Central memory CD8-positive, alpha-beta T cell (primary cell): ENCODE data around the gene DDX46.

Experiments used
- ATAC-seq: fragments of 150-1000 bp; cut with Tn5 transposase; replicated peaks from 2 replicates; pipeline ENCODE4 v1.10.0; 2022; ENCODE audit warnings: mild to moderate bottlenecking, moderate FRiP score, moderate number of reproducible peaks; ENCODE audit not compliant: poor library complexity, severe bottlenecking; ENCODE audit errors: extremely low read depth
- DNase-seq, 2 donors: peaks; one replicate each; pipeline ENCODE4 v3.0.0; 2021; ENCODE audit warnings: low spot score in 2 of 2
- H3K27ac Mint-ChIP-seq: one replicate; pipeline ENCODE4 v1.8.0; 2022; ENCODE audit warnings: low read depth, mild to moderate bottlenecking, moderate library complexity, mixed read lengths
- H3K27me3 Mint-ChIP-seq: one replicate; pipeline ENCODE4 v1.8.0; 2022; ENCODE audit warnings: mixed read lengths
- H3K36me3 Mint-ChIP-seq: one replicate; pipeline ENCODE4 v1.8.0; 2022; ENCODE audit warnings: mild to moderate bottlenecking, moderate library complexity, mixed read lengths; ENCODE audit not compliant: insufficient read depth
- H3K4me1 Mint-ChIP-seq: one replicate; pipeline ENCODE4 v1.8.0; 2022; ENCODE audit warnings: mixed read lengths
- H3K4me3 Mint-ChIP-seq: one replicate; pipeline ENCODE4 v1.8.0; 2022; ENCODE audit warnings: mild to moderate bottlenecking, moderate library complexity, mixed read lengths
- H3K9me3 Mint-ChIP-seq: one replicate; pipeline ENCODE4 v1.8.0; 2022; ENCODE audit warnings: mixed read lengths

DDX46 gene

DNA sequence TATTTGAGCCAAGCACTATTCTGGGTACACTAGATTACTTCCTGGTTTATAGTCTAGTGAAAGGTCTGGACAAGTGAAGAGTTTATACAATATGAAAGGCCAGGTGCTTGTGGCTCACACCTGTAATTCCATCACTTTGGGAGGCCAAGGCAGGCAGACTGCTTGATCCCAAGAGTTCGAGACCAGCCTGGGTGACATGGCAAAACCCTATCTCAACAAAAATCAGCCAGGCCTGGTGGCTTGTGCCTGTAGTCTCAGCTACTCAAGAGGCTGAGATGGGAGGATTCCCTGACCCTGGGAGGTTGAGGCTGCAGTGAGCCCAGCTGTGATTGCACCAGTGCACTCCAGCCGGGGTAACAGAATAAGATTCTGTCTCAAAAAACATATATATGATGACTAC, 106.1 kb downstream of the DDX46 start:
- DNase-seq, result no peak
- peaks cover 9% of the 10 kb centered on the region for H3K36me3 Mint-ChIP-seq
- H3K9me3 Mint-ChIP-seq, result no peaks in the 10 kb centered on the region
- ATAC-seq, result no peak
- H3K27me3 Mint-ChIP-seq, result no peaks in the 10 kb centered on the region
- no peak overlapping the region for H3K27ac Mint-ChIP-seq
- H3K4me3 Mint-ChIP-seq, result no peak overlapping the region
- H3K4me1 Mint-ChIP-seq, result no peaks in the 10 kb centered on the region

DNA sequence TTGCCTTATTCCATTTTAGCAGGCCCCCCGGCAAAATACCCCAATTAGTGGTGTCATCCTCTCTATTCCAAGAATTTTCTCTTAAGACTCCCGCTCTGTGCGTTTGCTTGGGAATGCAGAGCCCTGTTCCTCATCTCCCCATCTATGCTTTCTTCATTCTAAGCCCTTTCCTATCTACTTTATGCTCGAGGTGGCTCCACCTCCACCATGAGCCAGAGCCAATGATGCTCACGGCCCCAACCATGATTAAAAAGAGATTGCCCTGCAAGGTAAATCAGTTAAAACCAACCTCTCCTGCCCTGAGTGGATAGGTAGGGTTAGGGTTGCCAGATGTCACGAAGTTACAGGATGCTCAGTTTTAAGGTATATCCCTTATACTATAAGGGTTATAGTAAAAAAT, 114.9 kb downstream of the DDX46 start:
- peaks cover 11% of the 10 kb centered on the region for H3K36me3 Mint-ChIP-seq
- peak overlapping the region; percentile 98 for H3K4me3 Mint-ChIP-seq
- H3K27me3 Mint-ChIP-seq, result no peaks in the 10 kb centered on the region
- ATAC-seq, result no peak
- peaks cover 35% of the 10 kb centered on the region for H3K4me1 Mint-ChIP-seq
- no peak for DNase-seq
- peak overlapping the region; percentile 92 for H3K27ac Mint-ChIP-seq
- no peaks in the 10 kb centered on the region for H3K9me3 Mint-ChIP-seq

- H3K4me1 Mint-ChIP-seq, result peaks cover 39% of the 10 kb centered on the region
- ATAC-seq (peak; percentile 95), DNase-seq (peak; percentile 67 to 71)
- no peaks in the 10 kb centered on the region for H3K27me3 Mint-ChIP-seq
- peak within 1 kb of the TSS; percentile 98 for H3K4me3 Mint-ChIP-seq
- peaks cover 11% of the 10 kb centered on the region for H3K36me3 Mint-ChIP-seq
- H3K27ac Mint-ChIP-seq, result peak within 1 kb of the TSS; percentile 92
- no peaks in the 10 kb centered on the region for H3K9me3 Mint-ChIP-seq
These were observed 115.6 kb downstream of the DDX46 start, which contains the start of gene TXNDC15 for GRCh38 chr5:134873987-134874830. Gene TXNDC15 (plus strand): TSS chr5:134874371. CDS start chr5:134874428, 57 bp downstream.

GRCh38 chr5:134874831-134875655, 116.5 kb downstream of the DDX46 start:
- ATAC-seq (peak; percentile 44), DNase-seq (no peak)
- no peaks in the 10 kb centered on the region for H3K27me3 Mint-ChIP-seq
- H3K9me3 Mint-ChIP-seq, result no peaks in the 10 kb centered on the region
- H3K4me1 Mint-ChIP-seq, result peaks cover 48% of the 10 kb centered on the region
- H3K4me3 Mint-ChIP-seq, result peak overlapping the region; percentile 98
- H3K36me3 Mint-ChIP-seq, result peaks cover 11% of the 10 kb centered on the region
- peak overlapping the region; percentile 92 for H3K27ac Mint-ChIP-seq

- ATAC-seq (no peak), DNase-seq (no peak)
- H3K36me3 Mint-ChIP-seq, result peaks cover 11% of the 10 kb centered on the region
- no peak overlapping the region for H3K4me3 Mint-ChIP-seq
- H3K4me1 Mint-ChIP-seq, result peaks cover 56% of the 10 kb centered on the region
- H3K27me3 Mint-ChIP-seq, result no peaks in the 10 kb centered on the region
- H3K27ac Mint-ChIP-seq, result peak overlapping the region; percentile 60
- no peaks in the 10 kb centered on the region for H3K9me3 Mint-ChIP-seq
These were observed 118.6 kb downstream of the DDX46 start for GRCh38 chr5:134877159-134877558.

DNA sequence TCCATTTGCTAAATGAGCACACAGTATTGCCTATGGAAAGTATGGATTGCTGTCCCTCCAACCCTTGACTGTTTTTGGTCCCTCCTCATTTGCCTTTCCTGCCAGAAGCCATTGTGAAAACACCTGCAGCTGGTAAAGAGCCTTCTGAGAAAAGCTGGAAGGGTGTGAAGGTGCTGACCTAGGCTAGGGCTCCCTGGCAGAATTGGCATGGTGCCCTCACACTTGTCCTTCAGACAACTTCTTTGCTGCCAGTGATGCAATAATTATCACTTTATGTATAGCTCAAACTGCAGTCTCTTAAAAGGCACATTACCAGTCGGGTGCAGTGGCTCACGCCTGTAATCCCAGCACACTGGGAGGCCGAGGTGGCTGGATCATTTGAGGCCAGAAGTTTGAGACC, 119.8 kb downstream of the DDX46 start:
- peaks cover 54% of the 10 kb centered on the region for H3K4me1 Mint-ChIP-seq
- peaks cover 13% of the 10 kb centered on the region for H3K36me3 Mint-ChIP-seq
- H3K9me3 Mint-ChIP-seq, result no peaks in the 10 kb centered on the region
- H3K27me3 Mint-ChIP-seq, result no peaks in the 10 kb centered on the region
- ATAC-seq, result no peak
- peak overlapping the region; percentile 11 for H3K4me3 Mint-ChIP-seq
- no peak overlapping the region for H3K27ac Mint-ChIP-seq
- DNase-seq, result no peak

DNA sequence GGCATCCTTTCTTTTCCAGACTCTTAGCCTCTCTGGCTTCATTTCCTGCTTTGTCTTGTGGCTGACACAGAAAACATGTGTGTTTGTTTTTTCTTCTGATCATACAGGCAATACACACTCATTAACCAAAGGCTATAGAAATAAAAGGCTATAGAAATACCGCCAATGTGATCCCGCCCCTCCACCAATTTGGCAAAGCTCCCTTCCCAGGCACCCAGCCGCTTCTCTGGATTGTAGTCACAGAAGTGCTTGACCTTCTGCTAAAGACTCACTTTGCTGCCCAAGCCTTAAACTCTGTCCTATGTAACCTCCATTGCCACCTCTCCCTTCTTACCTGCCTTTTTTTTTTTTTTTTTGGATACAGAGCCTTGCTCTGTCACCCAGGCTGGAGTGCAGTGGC, 120.9 kb downstream of the DDX46 start:
- Mint-ChIP-seq H3K27me3 (no peaks in the 10 kb centered on the region), H3K36me3 (peaks cover 9% of the 10 kb centered on the region), H3K4me1 (peaks cover 52% of the 10 kb centered on the region), H3K27ac (no peak overlapping the region), H3K9me3 (no peaks in the 10 kb centered on the region), H3K4me3 (no peak overlapping the region)
- ATAC-seq (no peak), DNase-seq (no peak)
